ENCODE data around the gene CARD11. TPM values are rescaled to one million over a fixed set of nuclear protein-coding genes. Genes with fewer than 3 reads are reported as not detected.

The CARD11 gene
- total and polyA plus RNA-seq, 12 donors: 0.61 to 19.3 (median 2.7) TPM

DNA sequence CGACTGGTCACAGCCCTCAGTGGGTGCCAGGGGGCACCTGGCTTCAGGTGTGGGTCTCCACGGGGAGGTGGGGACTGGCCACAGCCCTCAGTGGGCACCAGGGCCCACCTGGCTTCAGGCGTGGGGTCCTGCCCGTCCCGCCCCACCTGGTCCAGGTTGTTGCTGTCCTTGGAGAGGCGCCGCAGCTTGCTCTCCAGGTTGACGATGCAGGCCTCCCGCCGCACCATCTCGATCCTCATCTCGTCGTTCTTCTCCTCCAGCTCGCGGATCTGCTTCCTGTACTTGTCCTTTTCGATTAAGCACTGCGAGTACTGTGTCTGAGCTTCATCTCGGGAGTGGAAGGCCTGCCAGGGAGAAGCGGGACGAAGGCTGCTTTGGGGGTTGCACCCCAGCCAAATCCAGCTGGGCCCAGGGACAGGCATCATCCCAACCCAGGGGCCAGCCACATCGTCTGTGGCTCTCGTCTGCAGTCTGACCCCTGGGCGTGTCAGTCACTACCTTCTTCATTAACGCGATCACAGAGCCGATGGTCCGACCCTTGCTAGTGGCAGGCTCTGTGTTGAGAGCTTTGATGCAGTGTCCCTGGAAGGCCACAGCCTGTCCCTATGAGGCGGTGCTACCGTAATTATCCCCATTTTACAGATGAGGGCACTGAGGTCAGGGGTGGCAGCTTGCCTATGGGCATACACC, 106.6 kb downstream of the CARD11 start:
- Histone ChIP-seq H3K36me3 (replicated peaks in 1 of 2) (no peaks in the 10 kb centered on the region), H3K9me3 (replicated peaks in 1 of 3) (no peaks in the 10 kb centered on the region), H3K4me1 (replicated peaks in 1 of 2) (no peaks in the 10 kb centered on the region), H3K27ac (no peak overlapping the region), H3K27me3 (no peaks in the 10 kb centered on the region), H3K4me3 (no peak overlapping the region)
- TF ChIP-seq, protein P1, sequence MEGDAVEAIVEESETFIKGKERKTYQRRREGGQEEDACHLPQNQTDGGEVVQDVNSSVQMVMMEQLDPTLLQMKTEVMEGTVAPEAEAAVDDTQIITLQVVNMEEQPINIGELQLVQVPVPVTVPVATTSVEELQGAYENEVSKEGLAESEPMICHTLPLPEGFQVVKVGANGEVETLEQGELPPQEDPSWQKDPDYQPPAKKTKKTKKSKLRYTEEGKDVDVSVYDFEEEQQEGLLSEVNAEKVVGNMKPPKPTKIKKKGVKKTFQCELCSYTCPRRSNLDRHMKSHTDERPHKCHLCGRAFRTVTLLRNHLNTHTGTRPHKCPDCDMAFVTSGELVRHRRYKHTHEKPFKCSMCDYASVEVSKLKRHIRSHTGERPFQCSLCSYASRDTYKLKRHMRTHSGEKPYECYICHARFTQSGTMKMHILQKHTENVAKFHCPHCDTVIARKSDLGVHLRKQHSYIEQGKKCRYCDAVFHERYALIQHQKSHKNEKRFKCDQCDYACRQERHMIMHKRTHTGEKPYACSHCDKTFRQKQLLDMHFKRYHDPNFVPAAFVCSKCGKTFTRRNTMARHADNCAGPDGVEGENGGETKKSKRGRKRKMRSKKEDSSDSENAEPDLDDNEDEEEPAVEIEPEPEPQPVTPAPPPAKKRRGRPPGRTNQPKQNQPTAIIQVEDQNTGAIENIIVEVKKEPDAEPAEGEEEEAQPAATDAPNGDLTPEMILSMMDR (IDR thresholded peaks at IDR 0.05): no peak
- TF ChIP-seq POLR2A (IDR thresholded peaks at IDR 0.05): no peak
- intact Hi-C loops (cut with DNase I): no loop called here
- 84 to 90% (median 88%) methylated on average over 21 to 29 of the region's 29 CpGs for WGBS, 4 donors
- DNase-seq: peak in 1 of 7 donors; percentile 8

DNA sequence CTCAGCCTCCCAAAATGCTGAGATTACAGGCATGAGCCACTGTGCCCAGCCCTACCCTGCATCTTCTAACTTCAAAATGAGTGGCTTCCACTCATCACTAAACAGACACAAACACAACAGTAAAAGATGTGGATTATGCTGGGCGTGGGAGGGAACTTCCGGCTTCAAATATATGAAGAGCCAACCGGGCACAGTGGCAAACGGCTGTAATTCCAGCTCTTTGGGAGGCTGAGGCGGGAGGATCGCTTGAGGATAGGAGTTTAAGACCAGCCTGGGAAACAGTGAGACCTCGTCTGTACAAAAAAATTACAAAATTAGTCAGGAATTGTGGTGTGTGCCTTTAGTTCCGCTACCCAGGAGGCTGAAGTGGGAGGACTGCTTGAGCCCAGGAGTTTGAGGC, 107.4 kb downstream of the CARD11 start:
- WGBS, 4 donors: 81 to 90% (median 87%) methylated on average over 8 of the region's 8 CpGs
- H3K4me3 ChIP-seq: no peak overlapping the region
- no peaks in the 10 kb centered on the region for H3K4me1 ChIP-seq (replicated peaks in 1 of 2)
- no peaks in the 10 kb centered on the region for H3K9me3 ChIP-seq (replicated peaks in 1 of 3)
- DNase-seq: no peak
- H3K27me3 ChIP-seq: no peaks in the 10 kb centered on the region
- intact Hi-C loops (cut with DNase I): no loop called here
- no peaks in the 10 kb centered on the region for H3K36me3 ChIP-seq (replicated peaks in 1 of 2)
- TF ChIP-seq, protein P1 (IDR thresholded peaks at IDR 0.05): no peak
- no peak for TF ChIP-seq POLR2A (IDR thresholded peaks at IDR 0.05)
- H3K27ac ChIP-seq: no peak overlapping the region

DNA sequence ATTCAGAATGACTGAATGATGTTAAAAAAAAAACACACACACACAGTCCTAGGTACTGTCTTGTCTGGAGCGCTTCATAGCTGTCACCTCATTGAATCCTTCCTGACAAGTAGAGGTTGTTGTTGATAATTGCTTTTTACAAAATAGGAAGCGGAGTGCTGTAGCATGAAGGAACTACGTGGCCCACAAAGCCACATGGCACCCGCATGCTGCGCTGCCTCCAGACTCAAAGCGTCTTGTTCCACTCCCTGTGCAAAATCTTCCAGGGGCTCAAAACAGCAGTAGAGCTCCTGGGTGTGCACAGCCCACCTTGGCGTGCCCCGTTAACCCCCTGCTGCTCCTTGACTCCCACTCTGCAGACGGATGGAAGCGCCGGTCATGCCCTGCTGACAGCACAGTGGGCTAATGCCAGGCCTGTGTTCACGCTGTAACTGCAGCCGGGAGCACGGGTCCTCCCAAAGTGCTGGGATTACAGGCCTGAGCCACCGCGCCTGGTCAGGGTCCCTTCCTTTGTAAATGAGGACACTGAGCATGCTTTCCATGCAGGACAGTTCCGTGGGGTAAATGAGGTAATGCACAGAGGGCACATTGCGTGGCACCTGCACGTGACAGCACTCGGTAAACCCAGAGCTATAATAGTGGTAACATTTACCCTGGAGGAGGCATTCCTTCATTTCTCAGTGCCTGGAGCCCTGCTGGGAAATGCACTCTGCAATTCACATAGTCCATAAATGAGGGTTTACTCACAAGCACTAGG, 108.5 kb downstream of the CARD11 start:
- 73 to 87% (median 87%) methylated on average over 10 to 20 of the region's 20 CpGs for WGBS, 4 donors

DNA sequence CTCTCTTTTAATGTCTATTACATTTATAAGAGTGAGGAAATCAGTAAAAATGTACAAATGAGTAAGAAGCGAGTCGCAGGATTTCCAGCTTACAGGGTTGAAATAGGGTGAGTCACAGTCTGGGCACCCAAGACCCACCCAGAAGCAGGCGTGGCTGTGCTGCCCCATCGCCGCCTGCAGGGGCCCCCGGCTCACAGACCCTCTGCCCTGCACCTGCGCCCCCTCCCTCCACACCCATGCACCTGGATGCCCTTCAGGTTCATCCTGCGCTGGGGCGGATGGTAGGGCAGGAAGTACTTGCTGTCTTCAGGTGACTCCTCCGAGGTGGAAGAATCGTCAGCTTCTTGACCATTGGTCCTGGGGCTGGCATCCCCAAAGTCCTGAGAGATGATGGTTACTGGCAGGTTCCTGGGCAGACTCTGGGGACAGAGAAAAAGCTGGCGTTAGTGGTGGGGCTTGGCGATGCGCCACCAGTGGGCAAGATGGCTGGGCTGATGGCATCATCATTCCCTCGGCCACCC, 109.4 kb downstream of the CARD11 start:
- no peak for DNase-seq
- intact Hi-C loops (cut with DNase I): no loop called here
- TF ChIP-seq, protein P1 (IDR thresholded peaks at IDR 0.05): no peak
- no peak for TF ChIP-seq POLR2A (IDR thresholded peaks at IDR 0.05)
- peaks cover 2% of the 10 kb centered on the region for H3K27me3 ChIP-seq
- H3K27ac ChIP-seq: no peak overlapping the region
- H3K9me3 ChIP-seq (replicated peaks in 1 of 3): no peaks in the 10 kb centered on the region
- H3K36me3 ChIP-seq (replicated peaks in 1 of 2): no peaks in the 10 kb centered on the region
- WGBS, 4 donors: 75 to 89% (median 83%) methylated on average over 8 to 15 of the region's 15 CpGs
- H3K4me1 ChIP-seq (replicated peaks in 1 of 2): no peaks in the 10 kb centered on the region
- no peak overlapping the region for H3K4me3 ChIP-seq

More for the DNA sequence above, 108.5 kb downstream of the CARD11 start:
- TF ChIP-seq, protein P1 (IDR thresholded peaks at IDR 0.05): no peak
- no peak for TF ChIP-seq POLR2A (IDR thresholded peaks at IDR 0.05)
- Histone ChIP-seq H3K4me1 (replicated peaks in 1 of 2) (no peaks in the 10 kb centered on the region), H3K36me3 (replicated peaks in 1 of 2) (no peaks in the 10 kb centered on the region), H3K4me3 (no peak overlapping the region), H3K27me3 (no peaks in the 10 kb centered on the region), H3K27ac (no peak overlapping the region), H3K9me3 (replicated peaks in 1 of 3) (no peaks in the 10 kb centered on the region)
- intact Hi-C loops (cut with DNase I): no loop called here
- DNase-seq: peak in 1 of 7 donors; percentile 5
